H1 (cell line): Measurements from ENCODE around the gene WNT9B. TPM values are rescaled to one million over a fixed set of nuclear protein-coding genes. Genes with fewer than 3 reads are reported as not detected.
A peak's percentile ranks its signal among the peaks of the same experiment; 100 is the strongest.

Experiments used
- CTCF ChIA-PET: fragments of 300-600 bp; sonication (Branson Sonifier 250); formaldehyde crosslinking; loops from one replicate; lab custom pipeline; 2021; ENCODE audit not compliant: partially characterized antibody; lab: Charles Lee
- POLR2A ChIA-PET: fragments of 300-600 bp; sonication (Branson Sonifier 250); formaldehyde crosslinking; loops from one replicate; lab custom pipeline; 2021; ENCODE audit warnings: inconsistent platforms; ENCODE audit not compliant: partially characterized antibody; lab: Charles Lee
- DNase-seq, 2 experiments: peaks; one replicate each; pipeline versions ENCODE4 v3.0.0 to v3.0.0-alpha.2; 2010 to 2022; ENCODE audit warnings: low spot score in 2 of 2, low read depth in 1 of 2, mixed read lengths in 1 of 2
- FAIRE-seq: peaks from 2 replicates; lab custom pipeline; 2011; peaks lifted over from hg19 to GRCh38; lab: Jason Lieb, UNC
- H2AFZ ChIP-seq: 2 replicates; pipeline ENCODE4 v1.8.1; 2012; ENCODE audit warnings: low read length, inconsistent platforms
- H2AK5ac ChIP-seq: 2 replicates; pipeline ENCODE4 v1.6.1; 2013; ENCODE audit warnings: low read depth, low read length
- H2BK120ac ChIP-seq: replicated peaks from 2 replicates; pipeline ENCODE3; 2013; ENCODE audit warnings: low read depth, low read length, inconsistent platforms
- H2BK12ac ChIP-seq: 2 replicates; pipeline ENCODE4 v1.6.1; 2013; ENCODE audit warnings: low read depth, low read length
- H2BK15ac ChIP-seq: 2 replicates; pipeline ENCODE4 v1.6.1; 2013; ENCODE audit warnings: low read length
- H2BK20ac ChIP-seq: 2 replicates; pipeline ENCODE4 v1.6.1; 2013; ENCODE audit warnings: low read length
- H2BK5ac ChIP-seq: 2 replicates; pipeline ENCODE4 v1.6.1; 2013; ENCODE audit warnings: low read depth, low read length
- H3K14ac ChIP-seq: 2 replicates; pipeline ENCODE4 v1.6.1; 2013; ENCODE audit warnings: inconsistent platforms; ENCODE audit not compliant: insufficient read length
- H3K18ac ChIP-seq: 2 replicates; pipeline ENCODE4 v1.6.1; 2013; ENCODE audit warnings: low read length; ENCODE audit errors: extremely low read depth
- H3K23ac ChIP-seq: 2 replicates; pipeline ENCODE4 v1.6.1; 2013; ENCODE audit warnings: inconsistent platforms; ENCODE audit not compliant: insufficient read length
- H3K23me2 ChIP-seq: 2 replicates; pipeline ENCODE4 v1.6.1; 2013; ENCODE audit warnings: low read depth, low read length
- H3K27ac ChIP-seq: 2 replicates; pipeline ENCODE4 v1.6.1; 2011; ENCODE audit warnings: low read depth, low read length, inconsistent platforms
- H3K27me3 ChIP-seq, 4 experiments: replicated peaks in 1 of 4; 1 replicate in 1 of 4; 2 replicates in 3 of 4; pipeline versions ENCODE4 v1.6.1 to v1.8.1; 2011 to 2013; ENCODE audit warnings: low read length in 3 of 4, mild to moderate bottlenecking in 3 of 4, inconsistent platforms in 2 of 4, mixed read lengths in 2 of 4, moderate library complexity in 1 of 4; ENCODE audit not compliant: control insufficient read depth in 3 of 4, insufficient read depth in 3 of 4; ENCODE audit errors: extremely low read depth in 1 of 4
- H3K36me3 ChIP-seq, 4 experiments: 2 replicates each; pipeline versions ENCODE4 v1.6.1 to v1.8.1; 2011 to 2013; ENCODE audit warnings: mild to moderate bottlenecking in 4 of 4, low read length in 3 of 4, moderate library complexity in 2 of 4, control low read depth in 1 of 4, inconsistent platforms in 1 of 4; ENCODE audit not compliant: insufficient read depth in 4 of 4, control insufficient read depth in 2 of 4
- H3K4ac ChIP-seq: replicated peaks from 2 replicates; pipeline ENCODE3; 2013; ENCODE audit warnings: low read length, low read depth, mixed read lengths, inconsistent platforms; ENCODE audit not compliant: insufficient read length
- H3K4me1 ChIP-seq, 4 experiments: replicated peaks in 1 of 4; 1 replicate in 1 of 4; 2 replicates in 3 of 4; pipeline versions ENCODE4 v1.6.1 to v1.8.1; 2011 to 2013; ENCODE audit warnings: low read length in 3 of 4, inconsistent platforms in 2 of 4, mixed read lengths in 1 of 4; ENCODE audit not compliant: insufficient read depth in 4 of 4, control insufficient read depth in 3 of 4
- H3K4me2 ChIP-seq, 2 experiments: 2 replicates each; pipeline versions ENCODE4 v1.6.1 to v1.8.1; 2011 to 2013; ENCODE audit warnings: low read depth in 2 of 2, low read length in 2 of 2, control low read depth in 1 of 2, inconsistent platforms in 1 of 2, mild to moderate bottlenecking in 1 of 2; ENCODE audit not compliant: insufficient read depth in 1 of 2
- H3K4me3 ChIP-seq, 4 experiments: fragments of 200-600, 300-600 bp in 1 of 4; sonication (generic), shearing (Covaris generic), sonication (Bioruptor Twin) in 1 of 4; 2 replicates each; pipeline versions ENCODE4 v1.5.1 to v1.8.1; 2011 to 2016; ENCODE audit warnings: low read length in 4 of 4, low read depth in 3 of 4, control low read depth in 2 of 4, inconsistent platforms in 2 of 4, mild to moderate bottlenecking in 2 of 4, mixed read lengths in 1 of 4, moderate library complexity in 1 of 4; ENCODE audit not compliant: insufficient read depth in 2 of 4; ENCODE audit errors: extremely low read depth in 1 of 4
- H3K56ac ChIP-seq: replicated peaks from 2 replicates; pipeline ENCODE3; 2013; ENCODE audit warnings: low read depth, mild to moderate bottlenecking, mixed read lengths, low read length, inconsistent platforms; ENCODE audit not compliant: insufficient read length
- H3K79me1 ChIP-seq: 2 replicates; pipeline ENCODE4 v1.6.1; 2013; ENCODE audit warnings: low read depth, low read length, control low read depth
- H3K79me2 ChIP-seq, 2 experiments: 2 replicates each; pipeline versions ENCODE4 v1.6.1 to v1.8.1; 2012 to 2013; ENCODE audit warnings: low read length in 2 of 2, mild to moderate bottlenecking in 2 of 2, inconsistent platforms in 1 of 2; ENCODE audit not compliant: insufficient read depth in 2 of 2, control insufficient read depth in 1 of 2
- H3K9ac ChIP-seq, 4 experiments: replicated peaks in 1 of 4; 1 replicate in 1 of 4; 2 replicates in 3 of 4; pipeline versions ENCODE4 v1.6.1 to v1.8.1; 2011 to 2013; ENCODE audit warnings: low read depth in 3 of 4, low read length in 3 of 4, control low read depth in 2 of 4, mild to moderate bottlenecking in 2 of 4, moderate library complexity in 2 of 4, inconsistent platforms in 1 of 4; ENCODE audit errors: extremely low read depth in 1 of 4
- H3K9me3 ChIP-seq, 2 experiments: 2 replicates each; pipeline versions ENCODE4 v1.6.1 to v1.8.1; 2012 to 2013; ENCODE audit warnings: mild to moderate bottlenecking in 2 of 2, moderate library complexity in 2 of 2, control low read depth in 1 of 2, inconsistent platforms in 1 of 2, low read depth in 1 of 2, low read length in 1 of 2, mixed read lengths in 1 of 2; ENCODE audit not compliant: insufficient read depth in 2 of 2
- H4K20me1 ChIP-seq, 2 experiments: replicated peaks in 1 of 2; 2 replicates each; pipeline versions ENCODE3 to v1.8.1; 2011 to 2013; ENCODE audit warnings: inconsistent platforms in 2 of 2, low read length in 2 of 2, mild to moderate bottlenecking in 1 of 2; ENCODE audit not compliant: insufficient read depth in 2 of 2, control insufficient read depth in 1 of 2
- H4K5ac ChIP-seq: 2 replicates; pipeline ENCODE4 v1.6.1; 2013; ENCODE audit warnings: low read length, low read depth, mixed read lengths, inconsistent platforms; ENCODE audit not compliant: insufficient read length
- H4K8ac ChIP-seq: 2 replicates; pipeline ENCODE4 v1.8.0; 2013; ENCODE audit warnings: mild to moderate bottlenecking, moderate library complexity, low read length, inconsistent platforms; ENCODE audit not compliant: insufficient read depth; ENCODE audit errors: extremely low read depth
- H4K91ac ChIP-seq: replicated peaks from 2 replicates; pipeline ENCODE3; 2013; ENCODE audit warnings: low read length, mixed read lengths, inconsistent platforms; ENCODE audit not compliant: insufficient read length
- ASH2L ChIP-seq: fragments of 200-600, 300-600 bp; sonication (generic); IDR thresholded peaks from one replicate; pipeline ENCODE4 v1.7.1; 2017; ENCODE audit warnings: low read length
- BACH1 ChIP-seq: IDR thresholded peaks from 2 replicates; pipeline ENCODE4 v1.6.1; 2012; ENCODE audit warnings: low read length, improper control_type of control experiment
- CBX8 ChIP-seq: fragments of 300-800, 300-1000 bp; sonication (generic); IDR thresholded peaks from 2 replicates; pipeline ENCODE4 v1.7.1; 2016; ENCODE audit warnings: low read depth, low read length, borderline replicate concordance
- JUND ChIP-seq: IDR thresholded peaks from 2 replicates; pipeline ENCODE4 v1.6.1; 2011; ENCODE audit warnings: mild to moderate bottlenecking, improper control_type of control experiment, low read length
- KDM1A ChIP-seq: fragments of 200-600, 300-600 bp; sonication (generic); IDR thresholded peaks from 2 replicates; pipeline ENCODE4 v1.7.1; 2016; ENCODE audit warnings: mild to moderate bottlenecking, low read length, borderline replicate concordance
- KDM5A ChIP-seq: fragments of 200-600 bp; IDR thresholded peaks from 2 replicates; pipeline ENCODE4 v1.7.1; 2012; ENCODE audit warnings: mild to moderate bottlenecking, low read length, inconsistent platforms, mixed read lengths
- POLR2A ChIP-seq, 2 experiments: IDR thresholded peaks; 1 replicate in 1 of 2; 2 replicates in 1 of 2; pipeline ENCODE4 v1.6.1; 2011; ENCODE audit warnings: low read depth in 2 of 2, low read length in 2 of 2, mild to moderate bottlenecking in 2 of 2; ENCODE audit errors: control extremely low read depth in 1 of 2
- RFX5 ChIP-seq: IDR thresholded peaks from 2 replicates; pipeline ENCODE4 v1.6.1; 2011; ENCODE audit warnings: low read depth, low read length, improper control_type of control experiment, borderline replicate concordance
- RXRA ChIP-seq: IDR thresholded peaks from 2 replicates; pipeline ENCODE4 v1.6.1; 2011; ENCODE audit warnings: low read depth, mild to moderate bottlenecking, low read length, moderate library complexity; ENCODE audit not compliant: insufficient read depth
- SP4 ChIP-seq: IDR thresholded peaks from 2 replicates; pipeline ENCODE4 v1.6.1; 2012; ENCODE audit warnings: low read length, inconsistent platforms
- TEAD4 ChIP-seq: IDR thresholded peaks from 2 replicates; pipeline ENCODE4 v1.6.1; 2012; ENCODE audit warnings: low read depth, low read length, inconsistent platforms, mixed read lengths
- ZNF274 ChIP-seq: IDR thresholded peaks from 2 replicates; pipeline ENCODE4 v1.7.0; 2012; ENCODE audit warnings: low read length, borderline replicate concordance; ENCODE audit errors: extremely low read depth
- WGBS, 2 experiments: shearing (Covaris generic) in 1 of 2; methylation state at CpG; one replicate each; pipeline versions ENCODE4 v1.1.6 to v1.1.7; 2013 to 2015; ENCODE audit warnings: low lambda C conversion rate in 2 of 2, mixed read lengths in 2 of 2, inconsistent platforms in 1 of 2, low coverage in 1 of 2, missing lambda C conversion rate in 1 of 2; ENCODE audit not compliant: insufficient replicate concordance in 2 of 2, insufficient coverage in 1 of 2, insufficient read length in 1 of 2; ENCODE audit errors: extremely low coverage in 1 of 2, missing lambda C conversion rate in 1 of 2; 5-methylcytosine and 5-hydroxymethylcytosine counted together
- polyA plus RNA-seq, 7 experiments: library from polyadenylated mRNA; depleted of rRNA in 3 of 7; stranded (reverse) in 5 of 7; unstranded in 2 of 7; fragments of >200 nt in 5 of 7; fragments of 200-250 nt in 2 of 7; gene quantifications; 1 replicate in 5 of 7; 2 replicates in 1 of 7; 4 replicates in 1 of 7; pipeline versions ENCODE4 v1.2.1 to v1.2.3, GENCODE V29; 2011 to 2013; ENCODE audit warnings: missing spikeins in 2 of 7, mixed read lengths in 2 of 7
- total RNA-seq: library from RNA; stranded (reverse); fragmentation: NEBNext Ultra II Directional; extraction: Animal tissue kit (Norgen Biotek cat#: 25700); gene quantifications from 2 replicates; pipeline ENCODE4 v1.2.1, GENCODE V29; 2021

WNT9B gene
- total and polyA plus RNA-seq, 2 of the 8 experiments (the other 6 are each of a cell fraction or from before 2014, with no cell fraction given), result 0.21 TPM; not detected in 1

- peak overlapping the region; percentile 79 for H2AK5ac ChIP-seq
- H3K9me3 ChIP-seq, result no peaks in the 10 kb centered on the region
- H3K27ac ChIP-seq, result no peak overlapping the region
- H3K36me3 ChIP-seq, result no peaks in the 10 kb centered on the region
- DNase-seq (no peak), FAIRE-seq (no peak)
- H3K23ac ChIP-seq, result no peak overlapping the region
- peaks cover 20% of the 10 kb centered on the region; the same call in 1 of the 2 replicates for H3K23me2 ChIP-seq
- no peak overlapping the region for H3K4me3 ChIP-seq
- no peak overlapping the region for H4K8ac ChIP-seq
- H4K91ac ChIP-seq, result no peak overlapping the region
- H2BK20ac ChIP-seq, result no peak overlapping the region
- H2BK15ac ChIP-seq, result peak overlapping the region; percentile 21; the same call in 1 of the 2 replicates
- 89% methylated on average over 12 of the region's 12 CpGs; no CpG with 5 or more reads in 1 of the 2 experiments for WGBS, 2 experiments
- no peak overlapping the region for H4K5ac ChIP-seq
- H3K56ac ChIP-seq, result no peak overlapping the region
- H3K79me2 ChIP-seq, result no peaks in the 10 kb centered on the region
- ChIA-PET POLR2A (interaction anchor here (0.8 to 1.4 kb wide), 3 partner anchors 10 to 43 kb away, joined by 3 to 4 read pairs (median 3); no protein-coding TSS in a partner anchor), CTCF (interaction anchor here (0.6 to 2.7 kb wide), 10 partner anchors 10 to 126 kb away, joined by 3 to 15 read pairs (median 6); no protein-coding TSS in a partner anchor)
- no peak overlapping the region for H2BK5ac ChIP-seq
- H3K9ac ChIP-seq, result 0 out of 7 replicates have a peak overlapping the region, but pooled peaks of 1 of the 4 experiments have one; percentile 12
- peak overlapping the region; percentile 40 for H3K4ac ChIP-seq
- H3K27me3 ChIP-seq, result peaks cover 31 to 63% (median 58%) of the 10 kb centered on the region in 4 experiments
- no peak overlapping the region for H2BK120ac ChIP-seq
- no peaks in the 10 kb centered on the region; the same call in 1 of the 2 replicates for H3K79me1 ChIP-seq
- peak overlapping the region; percentile 53; the same call in 1 of the 2 replicates for H3K18ac ChIP-seq
- peaks cover 0 to 40% (median 27%) of the 10 kb centered on the region in 4 experiments; a peak in 6 of 7 replicates for H3K4me1 ChIP-seq
- peaks cover 0 to 4% of the 10 kb centered on the region in 2 experiments for H4K20me1 ChIP-seq
- H3K14ac ChIP-seq, result no peak overlapping the region
- H2AFZ ChIP-seq, result no peak overlapping the region
- H3K4me2 ChIP-seq, result peak overlapping the region in 1 of 2 experiments; percentile 96; a peak in 1 of 4 replicates
- H2BK12ac ChIP-seq, result peak overlapping the region; percentile 97; the same call in 1 of the 2 replicates
- no peak for TF ChIP-seq ASH2L
- TF ChIP-seq POLR2A (IDR thresholded peaks at IDR 0.05; ENCODE audit: control extremely low read depth in 1 of 2, low read depth in 2 of 2, low read length in 2 of 2), result no peak
- TF ChIP-seq CBX8, result no peak
- no peak for TF ChIP-seq RFX5
- TF ChIP-seq ZNF274, result no peak
- no peak for TF ChIP-seq SP4
- no peak for TF ChIP-seq KDM5A
- TF ChIP-seq JUND, result no peak
- no peak for TF ChIP-seq RXRA
- TF ChIP-seq TEAD4, result no peak
- TF ChIP-seq KDM1A, result no peak
- no peak for TF ChIP-seq BACH1
Observed at GRCh38 chr17:46815474-46816353, 35.7 kb upstream of the WNT9B start.
